Measurements from ENCODE around the gene TMEM72. TPM values are rescaled to one million over a fixed set of nuclear protein-coding genes. Genes with fewer than 3 reads are reported as not detected.

The TMEM72 gene
- total RNA-seq, 1 experiment from 2014 or later: not detected

DNA sequence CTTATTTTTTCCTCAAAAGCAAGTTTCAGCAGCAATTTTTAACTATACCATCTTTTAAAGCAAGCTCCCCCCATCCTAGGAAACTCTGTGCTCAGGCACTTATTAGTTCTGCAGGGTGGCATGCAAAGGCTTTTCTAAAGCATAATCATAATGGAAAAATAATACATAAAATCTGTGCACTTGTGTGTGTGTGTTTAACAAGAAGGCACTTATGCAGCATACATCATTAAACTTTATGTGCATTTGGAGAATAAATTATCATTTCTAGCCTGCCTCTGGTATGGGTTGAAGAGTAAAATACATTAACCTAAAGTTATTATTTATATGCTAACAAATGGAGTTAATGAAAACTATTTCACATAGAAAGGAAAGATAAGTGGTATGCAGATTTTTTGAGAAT is 42.9 kb downstream of the TMEM72 start:
- DNase-seq (ENCODE audit: low spot score): no peak

GRCh38 chr10:44954962-44955361 is 43.8 kb downstream of the TMEM72 start:
- DNase-seq (ENCODE audit: low spot score): no peak

DNA sequence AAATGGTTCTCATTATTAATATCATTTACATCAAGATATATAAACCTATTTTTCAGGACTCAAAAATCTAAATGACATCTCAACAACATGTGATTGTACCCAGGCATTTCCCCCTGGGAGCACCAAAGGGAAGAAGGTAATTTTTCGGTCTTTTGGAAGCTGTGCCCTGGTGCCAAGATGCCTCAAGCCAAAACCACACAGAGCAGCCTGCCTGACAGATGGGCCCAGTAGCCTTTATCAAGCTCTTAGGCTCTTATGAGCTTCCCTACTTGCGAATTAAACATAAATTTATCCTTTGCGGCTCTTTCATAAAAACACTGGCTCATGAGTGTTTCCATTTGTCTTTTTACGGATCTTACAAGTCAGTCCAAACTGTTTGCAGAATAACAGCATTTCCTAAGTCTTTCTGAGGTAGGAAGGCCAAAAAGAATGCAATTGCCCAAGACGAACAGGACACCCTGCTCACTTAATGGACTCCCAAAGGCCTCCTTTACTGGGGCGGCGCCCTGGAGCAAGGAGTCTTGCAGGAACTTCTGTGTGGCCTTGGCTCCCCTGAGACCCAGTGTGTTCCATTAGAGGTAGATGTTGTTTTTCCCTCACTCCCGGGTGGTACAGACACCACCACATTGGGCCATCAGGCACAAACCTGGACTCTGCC is 44.4 kb downstream of the TMEM72 start:
- DNase-seq (ENCODE audit: low spot score): no peak

- no peak for DNase-seq (ENCODE audit: low spot score)
Measured at GRCh38 chr10:44956226-44956625, 45.1 kb downstream of the TMEM72 start.

- DNase-seq (ENCODE audit: low spot score): no peak
Measured at GRCh38 chr10:44956717-44957706, 45.9 kb downstream of the TMEM72 start.

- peak; percentile 79 for DNase-seq (ENCODE audit: low spot score)
Measured at GRCh38 chr10:44958196-44958897, 47.2 kb downstream of the TMEM72 start.

DNA sequence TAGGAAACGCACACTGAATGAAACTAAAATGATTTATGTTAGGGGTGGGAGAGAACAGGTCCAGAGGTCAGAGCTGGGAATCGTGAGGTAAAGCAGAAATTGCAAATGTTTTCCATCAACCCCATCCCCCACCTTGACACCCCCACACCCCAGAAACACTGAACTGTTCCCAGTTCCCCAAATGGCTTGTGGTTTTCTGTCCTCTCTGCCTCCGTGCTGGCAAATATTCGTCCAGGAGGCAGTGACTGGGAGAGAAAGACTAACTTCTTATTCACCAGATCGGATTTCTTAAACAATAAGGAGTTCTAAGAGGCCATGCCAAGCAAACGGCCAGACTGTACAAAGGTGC is 47.7 kb downstream of the TMEM72 start:
- DNase-seq (ENCODE audit: low spot score): no peak

- peak; percentile 74 for DNase-seq (ENCODE audit: low spot score)
Measured at GRCh38 chr10:44959247-44960087, 48.3 kb downstream of the TMEM72 start, which contains the start of gene RASSF4. RASSF4 (plus strand) TSS chr10:44959802; CDS start chr10:44970203, 10,401 bp downstream.

DNA sequence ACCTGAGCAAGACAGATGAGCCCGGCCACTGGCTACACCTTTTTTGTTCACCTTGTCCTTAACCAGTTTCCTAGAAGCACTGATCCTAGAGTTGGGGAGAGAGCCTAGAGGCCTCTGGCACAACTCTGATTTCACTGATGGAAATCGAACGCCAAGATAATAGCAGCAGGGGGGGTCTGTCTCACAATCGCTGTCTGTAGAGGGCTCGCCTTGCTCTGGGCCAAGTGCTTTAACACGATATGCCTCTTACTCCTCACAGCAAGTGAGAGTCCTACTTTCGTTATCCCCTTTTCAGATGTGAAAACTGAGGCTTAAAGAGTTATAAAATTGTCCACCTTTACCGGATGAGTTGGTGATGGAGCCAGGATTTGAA is 48.9 kb downstream of the TMEM72 start:
- DNase-seq (ENCODE audit: low spot score): no peak

- DNase-seq (ENCODE audit: low spot score): no peak
Measured at GRCh38 chr10:44960482-44961229, 49.5 kb downstream of the TMEM72 start.

- DNase-seq (ENCODE audit: low spot score): no peak
Measured at GRCh38 chr10:44961230-44961571, 50.1 kb downstream of the TMEM72 start.

- DNase-seq (ENCODE audit: low spot score): no peak
Measured at GRCh38 chr10:44961931-44962750, 51.0 kb downstream of the TMEM72 start.

DNA sequence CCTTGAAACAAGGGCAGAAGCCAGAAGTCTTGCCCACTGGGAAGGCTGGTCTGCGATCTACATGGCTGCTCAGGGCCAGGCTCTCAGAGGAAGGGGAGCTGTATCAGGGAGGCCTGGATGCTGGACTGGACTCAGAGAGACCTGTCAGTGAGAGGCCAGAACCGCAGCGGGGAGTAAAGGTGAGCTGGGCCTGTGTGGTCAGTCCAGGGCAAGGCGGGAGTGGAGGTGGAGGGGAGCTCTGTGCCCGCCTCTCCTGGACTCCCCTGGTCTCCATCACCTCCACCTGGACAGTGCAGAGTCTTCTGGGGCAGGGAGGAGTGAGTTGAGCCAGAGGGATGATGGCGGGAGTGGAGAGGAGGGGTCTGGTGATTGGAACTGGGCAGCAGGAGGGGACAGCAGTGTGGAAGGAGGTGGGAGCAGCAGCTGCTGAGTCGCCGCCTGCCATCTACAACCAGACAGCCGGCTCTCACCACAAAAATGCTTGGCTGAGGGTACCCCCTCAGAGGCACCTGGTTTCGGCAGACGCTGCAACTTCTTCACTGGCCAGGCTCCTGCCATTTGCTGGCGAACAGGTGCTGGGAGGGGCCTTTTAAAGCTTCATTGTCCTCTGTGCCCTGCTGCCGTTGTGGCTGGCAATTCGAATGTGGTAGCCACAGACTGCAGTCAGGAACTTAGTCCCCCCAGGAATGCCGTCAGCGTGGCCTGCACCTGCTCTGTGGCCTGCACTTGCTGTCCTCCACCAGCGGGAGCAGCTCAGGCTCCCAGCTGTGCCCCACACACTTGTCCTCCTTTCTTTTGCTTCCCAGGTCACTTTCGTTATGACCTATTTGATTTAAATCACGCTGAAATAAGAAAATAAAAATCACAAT is 52.0 kb downstream of the TMEM72 start:
- peak; percentile 58 for DNase-seq (ENCODE audit: low spot score)

DNA sequence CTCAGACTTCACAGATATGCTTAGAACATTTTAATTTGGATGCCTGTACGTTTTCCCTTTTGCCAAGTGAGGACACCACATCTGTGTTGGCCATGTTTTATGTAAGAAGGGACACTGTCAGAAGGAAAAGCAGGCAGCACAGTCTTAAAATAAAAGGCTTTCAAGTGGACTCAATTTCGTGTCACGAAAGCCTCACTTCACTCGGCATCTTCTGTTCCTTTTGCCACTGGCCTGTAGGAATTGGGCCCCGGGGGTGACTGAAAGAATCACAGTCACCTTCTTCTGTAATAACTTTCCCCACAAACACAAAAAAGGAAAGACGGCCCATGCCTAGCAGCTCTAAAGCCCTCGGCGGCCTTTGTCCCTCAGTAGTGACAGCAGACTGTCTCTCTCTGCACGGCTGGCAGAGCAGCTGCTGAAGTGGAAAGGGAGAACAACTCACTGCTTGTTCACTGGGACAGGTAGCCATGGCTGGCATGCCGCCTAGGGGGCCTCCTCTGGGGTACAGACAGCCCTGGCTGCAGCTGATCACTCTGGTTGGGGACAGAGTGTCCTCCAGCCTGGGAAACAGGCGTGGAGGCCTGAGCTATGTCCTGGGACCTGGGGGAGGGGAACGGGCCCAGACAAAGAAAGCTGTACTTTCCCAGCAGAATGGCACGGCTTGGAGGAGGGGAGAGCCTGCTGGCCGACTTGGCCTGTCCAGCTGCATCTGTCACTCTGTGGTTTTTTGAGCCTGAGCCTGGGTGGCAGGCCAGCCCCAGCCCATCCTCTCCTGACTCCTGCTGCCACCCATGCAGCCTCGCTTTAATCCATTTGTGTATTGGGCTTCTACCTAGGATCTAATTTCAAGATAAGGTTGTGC is 52.9 kb downstream of the TMEM72 start:
- peak; percentile 60 for DNase-seq (ENCODE audit: low spot score)

DNA sequence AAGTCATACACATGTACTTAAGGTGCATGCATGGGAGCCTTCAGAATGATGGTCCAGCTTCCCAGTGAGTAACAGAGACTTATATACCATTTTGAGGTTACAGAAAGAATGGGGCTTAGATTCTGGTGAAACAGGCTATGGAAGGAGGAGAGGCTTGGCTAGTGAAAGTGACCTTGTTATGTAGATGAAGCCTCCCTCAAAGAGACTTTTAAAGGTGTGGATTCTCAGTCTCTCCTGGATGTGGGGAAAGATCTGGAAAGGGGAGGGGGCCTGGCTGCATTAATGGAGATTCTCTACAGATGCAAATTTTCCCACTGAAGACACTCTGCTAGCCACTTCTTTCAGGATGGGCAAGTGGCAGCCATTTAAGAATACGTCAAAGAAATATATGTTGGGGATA is 54.0 kb downstream of the TMEM72 start:
- no peak for DNase-seq (ENCODE audit: low spot score)

GRCh38 chr10:44965651-44966097 is 54.5 kb downstream of the TMEM72 start:
- no peak for DNase-seq (ENCODE audit: low spot score)

GRCh38 chr10:44966129-44966815 is 55.1 kb downstream of the TMEM72 start:
- DNase-seq (ENCODE audit: low spot score): no peak

All from A172 (cell line).